HG03558 (cell line): ENCODE data around the gene GPR161.
"Not testable (repeated sequence)": the region's sequence is repeated elsewhere in the genome, so short reads cannot be mapped to it uniquely, and the experiment has no call there.

Experiments used
- ATAC-seq: cut with Tn5 transposase; IDR thresholded peaks from one replicate; pipeline ENCODE4 v1.9.1; 2021; ENCODE audit warnings: moderate number of reproducible peaks; ENCODE audit not compliant: unreplicated experiment; ENCODE audit errors: extremely low read depth

Gene GPR161

GRCh38 chr1:168089979-168090337 lies 46.8 kb downstream of the GPR161 start:
- no peak for ATAC-seq

- no peak for ATAC-seq
Observed at GRCh38 chr1:168089326-168089978, 47.3 kb downstream of the GPR161 start.

- no peak for ATAC-seq
Observed at GRCh38 chr1:168088511-168089325, 48.0 kb downstream of the GPR161 start.

GRCh38 chr1:168087696-168088095 lies 49.0 kb downstream of the GPR161 start:
- ATAC-seq: no peak

- no peak for ATAC-seq
Observed at GRCh38 chr1:168086438-168086837, 50.3 kb downstream of the GPR161 start.

- no peak for ATAC-seq
Observed at GRCh38 chr1:168085401-168085872, 51.3 kb downstream of the GPR161 start.

GRCh38 chr1:168084396-168085231 lies 52.1 kb downstream of the GPR161 start:
- no peak for ATAC-seq

- ATAC-seq: no peak
Observed at GRCh38 chr1:168083456-168084325, 53.0 kb downstream of the GPR161 start.

- peak; percentile 45 for ATAC-seq
Observed at GRCh38 chr1:168082008-168082876, 54.5 kb downstream of the GPR161 start.

GRCh38 chr1:168081373-168082007 lies 55.2 kb downstream of the GPR161 start:
- ATAC-seq: no peak

- no peak for ATAC-seq
Observed at GRCh38 chr1:168079761-168080160, 57.0 kb downstream of the GPR161 start.

- ATAC-seq: no peak
Observed at GRCh38 chr1:168069384-168069783, 67.3 kb downstream of the GPR161 start.

GRCh38 chr1:168065506-168065905 lies 71.2 kb downstream of the GPR161 start:
- ATAC-seq: no peak

GRCh38 chr1:168064216-168064615 lies 72.5 kb downstream of the GPR161 start:
- ATAC-seq: no peak

- no peak for ATAC-seq
Observed at GRCh38 chr1:168057921-168058320, 78.8 kb downstream of the GPR161 start.

- no peak for ATAC-seq
Observed at GRCh38 chr1:168057355-168057754, 79.4 kb downstream of the GPR161 start.

GRCh38 chr1:168056152-168056551 lies 80.6 kb downstream of the GPR161 start:
- not testable (repeated sequence) for ATAC-seq

GRCh38 chr1:168054117-168054516 lies 82.6 kb downstream of the GPR161 start:
- ATAC-seq: no peak
